Right lung (tissue), 10 donors: ENCODE measurements around the gene COQ8B. TPM values are rescaled to one million over a fixed set of nuclear protein-coding genes. Genes with fewer than 3 reads are reported as not detected.
"Not testable (repeated sequence)": the region's sequence is repeated elsewhere in the genome, so short reads cannot be mapped to it uniquely, and the experiment has no call there.

Experiments
- DNase-seq, 2 donors: peaks; one replicate each; pipeline ENCODE4 v3.0.0-alpha.2; 2013
- long read RNA-seq, 8 donors: transcript quantifications; one replicate each; lab custom pipeline, GENCODE V29; 2026
- polyA plus RNA-seq, 5 donors: library from polyadenylated mRNA; unstranded; fragments of 120-200 nt; gene quantifications; one replicate each; pipeline versions ENCODE4 v1.2.1 to v1.2.3, GENCODE V29; 2013; ENCODE audit warnings: inconsistent platforms in 1 of 5, low replicate concordance in 1 of 5; ENCODE audit not compliant: insufficient read length in 5 of 5, insufficient read depth in 1 of 5

The COQ8B gene
- polyA plus RNA-seq = 10 to 100 TPM; 24.7 to 36.9 (median 32.4) TPM
- long read RNA-seq, donor 1, partial matches to known transcripts = 0 of 5 reads
- long read RNA-seq, donor 1, other reads (novel, unspliced or antisense) = 0 of 5 reads
- long read RNA-seq, donor 2, partial matches to known transcripts = 0 of 4 reads
- long read RNA-seq, donor 2, other reads (novel, unspliced or antisense) = 0 of 4 reads
- long read RNA-seq, donor 3, partial matches to known transcripts = 0 of 2 reads
- long read RNA-seq, donor 3, other reads (novel, unspliced or antisense) = 0 of 2 reads
- long read RNA-seq, donor 4, partial matches to known transcripts = 0 of 1 reads
- long read RNA-seq, donor 4, other reads (novel, unspliced or antisense) = 0 of 1 reads
- long read RNA-seq, donor 5, partial matches to known transcripts = 9 of 13 reads
- long read RNA-seq, donor 5, other reads (novel, unspliced or antisense) = 0 of 13 reads
- long read RNA-seq, donor 6, partial matches to known transcripts = 0 of 3 reads
- long read RNA-seq, donor 6, other reads (novel, unspliced or antisense) = 0 of 3 reads
- long read RNA-seq, donor 7, partial matches to known transcripts = 114 of 153 reads
- long read RNA-seq, donor 7, other reads (novel, unspliced or antisense) = 38 of 153 reads
- long read RNA-seq, donor 8 = 0 reads

DNA sequence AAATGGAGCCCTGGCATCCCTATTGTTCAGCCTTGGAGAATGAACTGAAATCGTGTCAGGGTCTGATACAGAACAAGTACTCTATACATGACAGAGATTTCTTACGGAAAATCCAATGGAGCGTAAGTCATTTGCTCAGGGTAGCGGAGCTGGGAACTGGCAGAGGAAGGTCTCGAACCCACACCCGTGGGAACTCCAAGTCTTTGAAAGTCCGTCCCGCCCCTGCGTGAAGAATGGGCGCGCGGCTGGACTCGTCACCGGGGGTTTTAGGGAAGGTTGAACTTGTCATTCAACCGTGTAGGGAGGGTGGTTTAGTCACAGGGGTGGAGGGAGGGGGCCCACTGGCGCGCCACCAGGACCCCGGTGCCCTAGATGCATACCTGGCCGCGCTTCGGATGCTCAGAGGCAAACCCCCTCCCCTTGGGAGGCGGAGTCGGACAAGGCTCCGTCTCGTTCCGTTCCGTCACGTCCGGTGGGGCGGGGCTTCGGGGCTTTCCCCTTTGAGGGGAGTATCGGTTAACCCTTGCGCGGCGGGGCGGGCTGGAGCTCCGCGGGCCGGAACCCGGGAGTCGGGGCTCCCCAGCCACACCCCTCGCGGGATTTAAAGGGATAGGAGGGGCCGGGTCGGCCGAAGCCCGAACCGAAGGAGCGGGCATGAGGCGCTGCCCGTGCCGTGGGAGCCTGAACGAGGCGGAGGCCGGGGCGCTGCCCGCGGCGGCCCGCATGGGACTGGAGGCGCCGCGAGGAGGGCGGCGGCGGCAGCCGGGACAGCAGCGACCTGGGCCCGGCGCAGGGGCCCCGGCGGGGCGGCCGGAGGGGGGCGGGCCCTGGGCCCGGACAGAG, at the start of gene COQ8B, which contains the start of gene ITPKC:
COQ8B (minus strand) TSS at position 405 of the 843 bp plus-strand sequence. CDS start 2,254 bp downstream, outside the sequence.
ITPKC (plus strand) TSS at position 631 of the 843 bp plus-strand sequence; CDS start at position 655, 24 bp downstream.
- DNase-seq = peak; percentile 98 to 99

DNA sequence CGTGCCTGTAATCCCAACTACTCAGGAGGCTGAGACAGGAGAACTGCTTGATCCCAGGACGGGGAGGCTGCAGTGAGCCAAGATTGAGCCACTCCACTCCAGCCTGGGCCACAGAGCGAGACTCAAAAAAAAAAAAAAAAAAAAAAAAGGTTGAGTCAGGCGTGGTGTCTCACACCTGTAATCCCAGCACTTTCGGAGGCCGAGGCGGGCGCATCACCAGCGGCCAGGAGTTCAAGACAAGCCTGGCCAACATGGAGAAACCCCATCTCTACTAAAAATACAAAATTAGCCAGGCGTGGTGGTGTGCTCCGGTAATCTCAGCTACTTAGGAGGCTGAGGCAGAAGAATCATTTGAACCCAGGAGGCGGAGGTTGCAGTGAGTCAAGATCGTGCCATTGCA, 49.7 kb upstream of the COQ8B start:
- DNase-seq = not testable (repeated sequence)

DNA sequence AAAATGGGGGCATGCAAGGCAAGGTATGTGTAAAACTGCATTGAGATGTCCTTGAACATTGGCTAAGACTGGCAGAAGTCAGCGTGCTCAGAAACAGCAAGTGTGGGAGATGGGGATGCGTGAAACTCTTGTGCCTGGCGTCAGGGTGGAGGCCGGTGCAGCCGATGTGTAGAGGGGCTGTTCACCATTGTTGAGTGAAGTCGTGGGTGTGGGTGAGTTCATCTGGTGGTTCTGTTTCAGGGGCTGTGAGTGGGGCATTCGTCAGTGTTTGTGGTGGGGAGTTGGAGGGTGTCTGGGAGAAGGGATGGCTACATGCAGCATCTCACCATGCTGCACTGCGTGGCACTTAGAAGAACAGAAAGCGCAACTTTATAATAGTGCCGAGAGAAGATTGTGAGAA, 47.3 kb upstream of the COQ8B start:
- DNase-seq = no peak

GRCh38 chr19:40763526-40763925, 46.8 kb upstream of the COQ8B start:
- DNase-seq = no peak

GRCh38 chr19:40762754-40763470, 46.2 kb upstream of the COQ8B start:
- no peak for DNase-seq

DNA sequence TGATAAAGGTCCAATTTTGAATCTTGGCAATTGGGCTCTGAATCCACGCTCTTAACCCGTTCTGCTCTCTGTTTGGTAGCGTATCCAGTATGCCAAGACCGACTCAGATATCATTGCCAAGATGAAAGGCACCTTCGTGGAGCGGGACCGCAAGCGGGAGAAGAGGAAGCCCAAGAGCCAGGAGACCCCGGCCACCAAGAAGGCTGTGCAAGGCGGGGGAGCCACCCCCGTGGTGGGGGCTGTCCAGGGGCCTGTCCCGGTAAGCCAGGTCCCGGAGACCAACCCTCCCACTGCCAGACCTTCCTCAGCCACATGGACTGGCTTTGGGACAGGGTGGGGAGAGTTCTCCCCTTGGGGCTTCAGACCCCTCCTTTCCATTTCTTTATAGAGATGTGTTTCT, 42.7 kb upstream of the COQ8B start:
- DNase-seq = no peak

DNA sequence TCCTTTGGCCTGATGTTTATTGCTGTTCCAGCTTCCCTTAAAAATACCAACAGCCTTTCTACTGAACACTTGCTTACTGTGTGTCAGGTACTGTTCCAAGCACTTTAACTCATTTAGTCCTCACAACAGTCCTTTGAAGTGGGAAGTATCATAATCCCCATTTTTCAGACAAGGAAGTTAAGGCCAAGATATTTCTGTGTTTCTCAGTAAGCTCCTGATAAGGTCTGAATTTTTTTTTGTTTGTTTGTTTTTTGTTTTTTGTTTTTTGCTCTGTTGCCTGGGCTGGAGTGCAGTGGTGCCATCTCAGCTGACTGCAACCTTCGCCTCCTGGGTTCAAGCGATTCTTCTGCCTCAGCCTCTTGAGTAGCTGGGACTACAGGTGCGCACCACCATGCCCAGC, 41.8 kb upstream of the COQ8B start:
- DNase-seq = no peak

DNA sequence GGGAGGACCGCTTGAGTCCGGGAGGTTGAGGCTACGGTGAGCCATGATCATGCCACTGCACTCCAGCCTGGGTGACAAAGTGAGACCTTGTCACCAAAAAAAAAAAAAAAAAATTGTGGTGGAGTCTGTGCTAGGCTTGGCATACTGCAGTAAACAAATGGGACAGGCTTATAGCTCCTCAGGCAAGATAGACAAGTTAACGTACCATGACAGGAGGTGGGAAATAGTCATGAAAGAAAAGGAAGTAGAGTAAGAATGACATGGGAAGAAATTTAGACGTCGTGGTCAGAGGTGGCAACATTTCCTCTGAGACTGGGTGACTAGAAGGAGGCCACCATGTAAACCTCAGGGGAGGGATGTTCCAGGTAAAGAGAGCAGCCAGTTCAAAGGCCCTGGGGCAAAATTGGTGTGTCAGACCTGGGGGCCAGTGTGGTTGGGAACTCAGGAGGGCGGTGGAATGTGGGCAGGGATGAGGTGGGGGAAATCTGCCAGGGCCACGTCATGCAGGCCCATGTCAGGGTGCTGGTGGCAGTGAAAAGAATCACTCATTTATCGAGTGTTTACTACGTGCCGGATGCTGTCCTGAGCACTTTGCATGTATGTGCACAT, 39.9 kb upstream of the COQ8B start:
- DNase-seq = no peak

DNA sequence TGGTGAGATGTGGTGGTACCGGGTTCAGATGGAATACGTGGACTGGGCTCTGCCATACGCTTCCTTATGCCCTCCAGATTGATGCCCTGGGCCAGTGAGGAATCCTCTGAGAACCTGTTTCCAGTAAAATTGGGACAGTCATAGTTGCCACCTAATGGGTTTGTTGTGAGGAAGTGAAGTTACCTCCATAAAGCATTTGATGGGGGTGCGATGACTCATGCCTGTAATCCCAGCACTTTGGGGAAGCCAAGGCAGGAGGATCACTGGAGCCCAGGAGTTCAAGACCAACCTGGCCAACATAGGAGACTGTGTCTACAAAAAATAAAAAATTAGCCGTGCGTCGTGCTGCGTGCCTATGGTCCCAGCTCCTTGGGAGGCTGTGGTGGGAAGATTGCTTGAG, 39.1 kb upstream of the COQ8B start:
- no peak for DNase-seq

GRCh38 chr19:40755248-40755624, 38.5 kb upstream of the COQ8B start:
- DNase-seq = no peak

DNA sequence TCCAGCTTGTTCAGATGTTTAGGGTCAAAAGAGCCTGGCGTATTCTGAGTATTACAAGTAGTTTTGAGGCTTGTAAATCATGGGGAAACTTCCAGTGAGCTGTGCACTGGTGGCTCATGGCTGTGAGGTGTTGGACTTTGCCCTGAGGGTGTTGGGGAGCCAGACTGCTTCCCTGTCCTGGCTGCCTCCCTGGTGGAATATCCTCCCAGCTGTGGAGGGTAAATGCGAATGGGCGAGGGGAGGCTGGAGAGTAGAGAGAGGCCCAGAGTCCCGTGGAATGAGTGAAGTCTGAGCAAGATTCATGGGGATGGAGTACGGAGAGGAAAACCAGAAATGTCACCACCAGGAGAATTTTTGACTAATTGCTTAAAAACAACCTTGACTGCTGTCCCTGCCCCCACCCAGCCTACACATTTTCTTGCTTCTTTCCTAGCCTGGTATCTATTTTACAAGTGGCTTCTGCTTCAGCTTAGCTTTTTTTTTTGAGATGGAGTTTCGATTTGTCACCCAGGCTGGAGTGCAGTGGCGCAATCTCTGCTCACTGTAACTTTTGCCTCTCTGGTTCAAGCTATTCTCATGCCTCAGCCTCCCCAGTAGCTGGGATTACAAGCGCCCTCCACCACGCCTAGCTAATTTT, 38.0 kb upstream of the COQ8B start:
- no peak for DNase-seq

GRCh38 chr19:40752257-40752781, 35.6 kb upstream of the COQ8B start:
- DNase-seq = no peak

DNA sequence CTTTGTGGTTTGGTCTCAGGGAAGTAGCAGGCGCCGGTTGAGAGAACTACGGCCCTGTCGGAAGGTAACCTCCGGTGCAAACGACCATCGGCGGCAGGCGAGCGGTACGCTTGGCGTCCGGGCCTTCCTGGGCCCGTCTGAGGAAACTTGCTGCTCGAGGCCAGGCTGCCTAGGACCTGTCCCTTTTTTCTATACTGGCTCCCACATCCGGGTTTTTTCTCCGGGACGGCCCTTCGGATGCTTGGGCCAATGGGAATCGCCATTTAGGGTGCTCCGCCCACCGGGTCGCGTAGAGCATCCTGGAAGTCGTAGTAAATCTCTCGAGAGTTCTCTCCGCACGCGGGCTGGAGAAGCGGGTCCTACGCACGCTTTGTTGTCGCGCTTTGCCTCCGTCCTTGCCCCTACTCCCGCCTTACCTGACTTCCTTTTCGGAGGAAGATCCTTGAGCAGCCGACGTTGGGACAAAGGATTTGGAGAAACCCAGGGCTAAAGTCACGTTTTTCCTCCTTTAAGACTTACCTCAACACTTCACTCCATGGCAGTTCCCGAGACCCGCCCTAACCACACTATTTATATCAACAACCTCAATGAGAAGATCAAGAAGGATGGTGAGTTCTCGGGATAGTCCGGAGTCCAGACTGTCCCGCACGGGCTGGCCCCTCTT, 34.3 kb upstream of the COQ8B start, which contains the start of gene SNRPA:
SNRPA (plus strand) TSS at position 330 of the 664 bp plus-strand sequence; CDS start at position 536, 206 bp downstream.
- peak; percentile 99 for DNase-seq

- peak; percentile 100 for DNase-seq
Observed at GRCh38 chr19:40750058-40750873, 33.6 kb upstream of the COQ8B start, which contains the start of gene ACTMAP. Gene ACTMAP, minus strand, starts transcription at chr19:40750477. Its CDS starts 674 bp downstream, at chr19:40749803.

- DNase-seq = no peak
Observed at GRCh38 chr19:40747536-40747935, 30.9 kb upstream of the COQ8B start.

- no peak for DNase-seq
Observed at GRCh38 chr19:40745402-40745780, 28.7 kb upstream of the COQ8B start.

GRCh38 chr19:40744554-40745401, 28.1 kb upstream of the COQ8B start:
- DNase-seq = peak; percentile 51 to 55
